ENCODE data around the gene BCR. TPM values are rescaled to one million over a fixed set of nuclear protein-coding genes. Genes with fewer than 3 reads are reported as not detected.
A peak's percentile ranks its signal among the peaks of the same experiment; 100 is the strongest.

Gene BCR
- total and polyA plus RNA-seq, 2 of the 8 experiments (the other 6 are each of a cell fraction or from before 2014, with no cell fraction given), result 66.7 to 130 TPM

DNA sequence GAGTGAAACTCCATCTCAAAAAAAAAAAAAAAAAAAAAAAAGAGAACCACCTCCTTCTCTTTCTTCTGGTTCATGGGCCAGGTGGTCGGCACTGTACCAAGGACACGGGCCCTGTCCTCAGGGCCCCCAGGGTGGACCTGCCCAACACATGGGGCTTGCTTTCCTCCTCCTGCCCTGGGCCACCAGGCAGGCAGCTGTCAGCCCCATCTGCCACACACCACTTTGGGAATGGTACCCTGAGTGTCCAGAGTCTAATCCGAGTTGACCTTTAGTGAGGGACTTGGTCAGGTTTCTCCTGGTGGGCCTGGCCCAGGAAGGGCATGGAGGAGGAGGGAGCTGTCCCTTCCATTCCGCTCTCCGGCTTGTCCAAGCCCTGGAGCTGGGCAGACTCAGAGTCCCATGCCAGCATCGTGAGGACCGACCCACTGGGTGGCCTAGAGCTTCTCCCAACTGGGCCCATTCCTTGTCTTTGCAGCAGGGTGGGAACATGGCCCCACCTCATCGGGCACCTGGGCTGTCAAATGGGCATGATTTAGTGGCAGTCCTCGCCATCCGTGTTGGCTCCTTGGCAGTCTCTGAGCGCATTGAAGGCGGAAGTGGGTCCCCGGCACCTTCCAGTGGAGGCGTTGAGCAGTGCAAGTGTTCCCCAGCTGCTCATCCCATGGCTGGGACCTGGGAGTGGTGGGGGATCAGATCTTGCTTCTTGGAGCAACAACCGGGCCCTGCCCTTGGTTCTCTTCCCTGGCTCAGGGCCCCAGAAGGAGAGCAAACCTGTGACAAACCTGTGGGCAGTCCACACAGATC is 94.8 kb downstream of the BCR start:
- peaks cover 14 to 45% (median 35%) of the 10 kb centered on the region in 4 experiments; a peak in 7 of 8 replicates for H3K36me3 ChIP-seq (ENCODE audit: control insufficient read depth in 2 of 4, insufficient read depth in 4 of 4, low read length in 3 of 4)
- H3K18ac ChIP-seq (ENCODE audit: extremely low read depth, low read length), result no peak overlapping the region
- no peak overlapping the region for H2BK20ac ChIP-seq (ENCODE audit: low read length)
- no peak overlapping the region for H3K27ac ChIP-seq (ENCODE audit: low read depth, low read length)
- ChIA-PET CTCF (ENCODE audit: partially characterized antibody) (interaction anchor here (0.8 to 18.6 kb wide), 4 partner anchors 15 to 118 kb away, joined by 3 to 358 read pairs (median 4); partner anchors contain the start of gene BCR), POLR2A (ENCODE audit: partially characterized antibody) (interaction anchor here (0.5 to 1.0 kb wide), 2 partner anchors 122 to 133 kb away, joined by 3 read pairs; partner anchors contain the start of gene RSPH14)
- H3K9ac ChIP-seq (replicated peaks in 1 of 4; ENCODE audit: extremely low read depth in 1 of 4, low read depth in 3 of 4, low read length in 3 of 4), result no peak overlapping the region
- no peak overlapping the region for H3K4me3 ChIP-seq (ENCODE audit: extremely low read depth in 1 of 4, insufficient read depth in 2 of 4, low read depth in 3 of 4, low read length in 4 of 4)
- H4K5ac ChIP-seq (ENCODE audit: insufficient read length, low read depth, low read length), result no peak overlapping the region
- H2BK120ac ChIP-seq (replicated peaks; ENCODE audit: low read depth, low read length), result no peak overlapping the region
- no peak overlapping the region for H2BK5ac ChIP-seq (ENCODE audit: low read depth, low read length)
- H2BK15ac ChIP-seq (ENCODE audit: low read length), result no peak overlapping the region
- H3K4me1 ChIP-seq (replicated peaks in 1 of 4; ENCODE audit: control insufficient read depth in 3 of 4, insufficient read depth in 4 of 4, low read length in 3 of 4), result peaks cover 0 to 4% (median 2%) of the 10 kb centered on the region in 4 experiments; a peak in 2 of 7 replicates
- no peaks in the 10 kb centered on the region for H3K79me2 ChIP-seq (ENCODE audit: control insufficient read depth in 1 of 2, insufficient read depth in 2 of 2, low read length in 2 of 2)
- H3K23ac ChIP-seq (ENCODE audit: insufficient read length), result no peak overlapping the region
- H3K27me3 ChIP-seq (replicated peaks in 1 of 4; ENCODE audit: control insufficient read depth in 3 of 4, extremely low read depth in 1 of 4, insufficient read depth in 3 of 4, low read length in 3 of 4), result no peaks in the 10 kb centered on the region
- H3K23me2 ChIP-seq (ENCODE audit: low read depth, low read length), result no peaks in the 10 kb centered on the region
- no peak overlapping the region for H3K56ac ChIP-seq (replicated peaks; ENCODE audit: insufficient read length, low read depth, low read length)
- H3K14ac ChIP-seq (ENCODE audit: insufficient read length), result no peak overlapping the region
- DNase-seq (ENCODE audit: low read depth in 1 of 2, low spot score in 2 of 2) (no peak), FAIRE-seq (no peak)
- H3K9me3 ChIP-seq (ENCODE audit: insufficient read depth in 2 of 2, low read depth in 1 of 2, low read length in 1 of 2), result no peaks in the 10 kb centered on the region
- H4K20me1 ChIP-seq (replicated peaks in 1 of 2; ENCODE audit: control insufficient read depth in 1 of 2, insufficient read depth in 2 of 2, low read length in 2 of 2), result peaks cover 4 to 17% of the 10 kb centered on the region in 2 experiments
- H2BK12ac ChIP-seq (ENCODE audit: low read depth, low read length), result no peak overlapping the region
- H3K4ac ChIP-seq (replicated peaks; ENCODE audit: insufficient read length, low read depth, low read length), result no peak overlapping the region
- H2AFZ ChIP-seq (ENCODE audit: low read length), result no peak overlapping the region
- H4K8ac ChIP-seq (ENCODE audit: extremely low read depth, insufficient read depth, low read length), result peak overlapping the region; percentile 9; the same call in 1 of the 2 replicates
- H2AK5ac ChIP-seq (ENCODE audit: low read depth, low read length), result no peak overlapping the region
- no peak overlapping the region for H3K4me2 ChIP-seq (ENCODE audit: insufficient read depth in 1 of 2, low read depth in 2 of 2, low read length in 2 of 2)
- H3K79me1 ChIP-seq (ENCODE audit: low read depth, low read length), result no peaks in the 10 kb centered on the region
- H4K91ac ChIP-seq (replicated peaks; ENCODE audit: insufficient read length, low read length), result no peak overlapping the region
- 94% methylated on average over 14 of the region's 15 CpGs; no CpG with 5 or more reads in 1 of the 2 experiments for WGBS, 2 experiments (ENCODE audit: extremely low coverage in 1 of 2, insufficient coverage in 1 of 2, insufficient read length in 1 of 2, insufficient replicate concordance in 2 of 2, low coverage in 1 of 2, low lambda C conversion rate in 2 of 2, missing lambda C conversion rate in 1 of 2)
- no peak for TF ChIP-seq SRF (IDR thresholded peaks at IDR 0.05; ENCODE audit: low read depth, low read length)

All from H1 (cell line).